Common myeloid progenitor, CD34-positive (primary cell): ENCODE data around the gene PAGR1.

ENCODE experiments used
- CTCF ChIA-PET: fragments of 350-600 bp; sonication (Branson Sonifier 250); formaldehyde crosslinking; loops from one replicate; lab custom pipeline; 2021; ENCODE audit warnings: antibody characterized with exemption; lab: Charles Lee
- POLR2A ChIA-PET: fragments of 350-600 bp; sonication (Branson Sonifier 250); formaldehyde crosslinking; loops from one replicate; lab custom pipeline; 2021; ENCODE audit warnings: antibody characterized with exemption; lab: Charles Lee
- DNase-seq, 3 donors: peaks; one replicate each; pipeline versions ENCODE4 v3.0.0 to v3.0.0-alpha.2; 2013
- H3K27ac ChIP-seq, 2 experiments: 1 replicate in 1 of 2; 2 replicates in 1 of 2; pipeline ENCODE4 v1.7.0; 2013; ENCODE audit warnings: inconsistent platforms in 2 of 2, low read length in 2 of 2, mild to moderate bottlenecking in 2 of 2, low read depth in 1 of 2, moderate library complexity in 1 of 2; ENCODE audit not compliant: severe bottlenecking in 2 of 2, insufficient read depth in 1 of 2, poor library complexity in 1 of 2
- H3K27me3 ChIP-seq, 5 experiments: replicated peaks in 2 of 5; 1 replicate in 3 of 5; 2 replicates in 2 of 5; pipeline versions ENCODE4 v1.6.1 to v1.7.0; 2013; ENCODE audit warnings: low read length in 4 of 5, mild to moderate bottlenecking in 2 of 5, moderate library complexity in 2 of 5, inconsistent platforms in 1 of 5; ENCODE audit not compliant: insufficient read depth in 5 of 5, control insufficient read depth in 4 of 5
- H3K36me3 ChIP-seq, 4 experiments: 1 replicate in 2 of 4; 2 replicates in 2 of 4; pipeline versions ENCODE4 v1.6.1 to v1.7.0; 2013; ENCODE audit warnings: low read length in 3 of 4, control low read depth in 1 of 4, mild to moderate bottlenecking in 1 of 4; ENCODE audit not compliant: control insufficient read depth in 4 of 4, insufficient read depth in 4 of 4
- H3K4me1 ChIP-seq, 4 experiments: 1 replicate in 3 of 4; 2 replicates in 1 of 4; pipeline versions ENCODE4 v1.6.1 to v1.7.1; 2013; ENCODE audit warnings: low read length in 3 of 4, mild to moderate bottlenecking in 3 of 4, control low read depth in 1 of 4, inconsistent platforms in 1 of 4, moderate library complexity in 1 of 4; ENCODE audit not compliant: control insufficient read depth in 4 of 4, insufficient read depth in 4 of 4; ENCODE audit errors: control extremely low read depth in 1 of 4
- H3K4me3 ChIP-seq, 7 experiments: 1 replicate in 4 of 7; 2 replicates in 3 of 7; pipeline versions ENCODE4 v1.5.1 to v1.7.0; 2013; ENCODE audit warnings: mild to moderate bottlenecking in 7 of 7, low read length in 6 of 7, moderate library complexity in 6 of 7, inconsistent platforms in 2 of 7, low read depth in 2 of 7, control low read depth in 1 of 7; ENCODE audit not compliant: insufficient read depth in 4 of 7, control insufficient read depth in 1 of 7; ENCODE audit errors: extremely low read depth in 1 of 7
- H3K9me3 ChIP-seq, 5 experiments: 1 replicate in 4 of 5; 2 replicates in 1 of 5; pipeline versions ENCODE4 v1.6.1 to v1.7.1; 2013; ENCODE audit warnings: low read length in 4 of 5, mild to moderate bottlenecking in 2 of 5, inconsistent platforms in 1 of 5, low read depth in 1 of 5, moderate library complexity in 1 of 5; ENCODE audit not compliant: control insufficient read depth in 4 of 5, insufficient read depth in 2 of 5; ENCODE audit errors: control extremely low read depth in 1 of 5
- WGBS: methylation state at CpG from one replicate; pipeline ENCODE4 v1.1.5; 2013; ENCODE audit not compliant: insufficient coverage; 5-methylcytosine and 5-hydroxymethylcytosine counted together

PAGR1 gene

GRCh38 chr16:29809031-29809747, 6.8 kb upstream of the PAGR1 start:
- H3K9me3 ChIP-seq = no peaks in the 10 kb centered on the region
- POLR2A ChIA-PET = no interaction called here
- DNase-seq = no peak
- peaks cover 7 to 65% (median 58%) of the 10 kb centered on the region in 4 experiments for H3K4me1 ChIP-seq
- H3K27ac ChIP-seq = peak overlapping the region in 1 of 2 experiments; percentile 78
- 95% methylated on average over 27 of the region's 31 CpGs for WGBS
- peak overlapping the region in 4 of 7 experiments; percentile 73 to 94 (median 79) for H3K4me3 ChIP-seq
- CTCF ChIA-PET = interaction anchor here (1.8 to 2.6 kb wide), 5 partner anchors 11 to 108 kb away, joined by 4 to 17 read pairs (median 12); partner anchors contain the start of genes KIF22 and MVP
- H3K27me3 ChIP-seq = peaks cover 0 to 20% (median 8%) of the 10 kb centered on the region in 5 experiments
- H3K36me3 ChIP-seq = peaks cover 2 to 35% (median 16%) of the 10 kb centered on the region in 4 experiments

GRCh38 chr16:29809850-29810698, 5.9 kb upstream of the PAGR1 start:
- DNase-seq = no peak
- POLR2A ChIA-PET = no interaction called here
- no peak overlapping the region for H3K4me3 ChIP-seq

GRCh38 chr16:29810699-29811169, 5.2 kb upstream of the PAGR1 start:
- Histone ChIP-seq H3K9me3 (no peaks in the 10 kb centered on the region), H3K27me3 (peaks cover 0 to 20% (median 8%) of the 10 kb centered on the region in 5 experiments), H3K4me3 (peak overlapping the region in 5 of 7 experiments; percentile 43 to 76 (median 70)), H3K27ac (peak overlapping the region in 1 of 2 experiments; percentile 34), H3K36me3 (peaks cover 2 to 35% (median 16%) of the 10 kb centered on the region in 4 experiments), H3K4me1 (peaks cover 2 to 66% (median 63%) of the 10 kb centered on the region in 4 experiments)
- ChIA-PET CTCF (interaction anchor here (0.7 kb wide), 1 partner anchor 38 kb away, joined by 3 read pairs; no protein-coding TSS in a partner anchor), POLR2A (no interaction called here)
- DNase-seq = no peak
- 40% methylated on average over 9 of the region's 9 CpGs for WGBS

More at GRCh38 chr16:29809850-29810698, 5.9 kb upstream of the PAGR1 start:
- CTCF ChIA-PET = interaction anchor here (0.7 kb wide), 1 partner anchor 38 kb away, joined by 3 read pairs; no protein-coding TSS in a partner anchor
- Histone ChIP-seq H3K9me3 (no peaks in the 10 kb centered on the region), H3K27me3 (peaks cover 0 to 20% (median 8%) of the 10 kb centered on the region in 5 experiments), H3K4me1 (peaks cover 2 to 61% (median 58%) of the 10 kb centered on the region in 4 experiments), H3K36me3 (peaks cover 2 to 35% (median 16%) of the 10 kb centered on the region in 4 experiments), H3K27ac (peak overlapping the region in 1 of 2 experiments; percentile 34)
- 93% methylated on average over 8 of the region's 23 CpGs for WGBS

GRCh38 chr16:29811170-29811895, 4.6 kb upstream of the PAGR1 start:
- Histone ChIP-seq H3K27ac (peak overlapping the region in 1 of 2 experiments; percentile 14), H3K4me3 (peak overlapping the region; percentile 23 to 76 (median 66)), H3K4me1 (peaks cover 2 to 66% (median 63%) of the 10 kb centered on the region in 4 experiments), H3K36me3 (peaks cover 2 to 35% (median 16%) of the 10 kb centered on the region in 4 experiments), H3K27me3 (peaks cover 0 to 20% (median 8%) of the 10 kb centered on the region in 5 experiments), H3K9me3 (no peaks in the 10 kb centered on the region)
- ChIA-PET POLR2A (no interaction called here), CTCF (no interaction called here)
- under 1% methylated on average over 26 of the region's 31 CpGs for WGBS
- peak; percentile 54 to 84 (median 81) for DNase-seq

GRCh38 chr16:29811896-29812665, 3.9 kb upstream of the PAGR1 start, which contains the start of gene PRRT2:
Gene PRRT2, plus strand, starts transcription at chr16:29812193. Its CDS starts 862 bp downstream, at chr16:29813055.
- peak in 2 of 3 donors; percentile 42 to 51 for DNase-seq
- CTCF ChIA-PET = interaction anchor here (1.0 kb wide), 1 partner anchor 37 kb away, joined by 4 read pairs; no protein-coding TSS in a partner anchor
- H3K4me1 ChIP-seq = peaks cover 2 to 73% (median 69%) of the 10 kb centered on the region in 4 experiments

More at GRCh38 chr16:29811896-29812665, 3.9 kb upstream of the PAGR1 start, which contains the start of gene PRRT2:
- Histone ChIP-seq H3K4me3 (peak within 1 kb of the TSS; percentile 23 to 76 (median 66)), H3K27ac (peak within 1 kb of the TSS in 1 of 2 experiments; percentile 14), H3K27me3 (peaks cover 0 to 20% (median 8%) of the 10 kb centered on the region in 5 experiments), H3K9me3 (no peaks in the 10 kb centered on the region), H3K36me3 (peaks cover 2 to 35% (median 16%) of the 10 kb centered on the region in 4 experiments)
- POLR2A ChIA-PET = interaction anchor here (0.8 kb wide), 1 partner anchor 9 kb away, joined by 3 read pairs; no protein-coding TSS in a partner anchor
- 3% methylated on average over 55 of the region's 69 CpGs for WGBS
